HCT116 (cell line): Measurements from ENCODE around the gene MMEL1. TPM values are rescaled to one million over a fixed set of nuclear protein-coding genes. Genes with fewer than 3 reads are reported as not detected.

ENCODE experiments used
- ATF3 ChIP-seq: IDR thresholded peaks from 2 replicates; pipeline ENCODE4 v1.6.1; 2012
- CTCF ChIP-seq, 3 experiments: fragments of 200-600 bp in 1 of 3; sonication (generic) in 1 of 3; IDR thresholded peaks in 2 of 3; conservative IDR thresholded peaks in 1 of 3; 2 replicates each; pipeline ENCODE4 v1.5.1; 2012 to 2017; ENCODE audit warnings: low read depth in 2 of 3, low read length in 2 of 3, antibody characterized with exemption in 1 of 3, borderline replicate concordance in 1 of 3, control low read depth in 1 of 3, mild to moderate bottlenecking in 1 of 3, mixed read lengths in 1 of 3, mixed run types in 1 of 3, moderate library complexity in 1 of 3; ENCODE audit not compliant: insufficient read depth in 1 of 3
- EGR1 ChIP-seq: IDR thresholded peaks from 2 replicates; pipeline ENCODE4 v1.6.1; 2012; ENCODE audit warnings: low read depth
- FOSL1 ChIP-seq: IDR thresholded peaks from 2 replicates; pipeline ENCODE4 v1.6.1; 2012; ENCODE audit warnings: low read depth
- JUND ChIP-seq: IDR thresholded peaks from 2 replicates; pipeline ENCODE4 v1.6.1; 2012
- MAX ChIP-seq: IDR thresholded peaks from 2 replicates; pipeline ENCODE4 v1.6.1; 2012
- POLR2A ChIP-seq: IDR thresholded peaks from 2 replicates; pipeline ENCODE4 v1.7.0; 2011; ENCODE audit warnings: borderline replicate concordance; ENCODE audit not compliant: insufficient read depth, insufficient read length; ENCODE audit errors: extremely low read depth
- RAD21 ChIP-seq: IDR thresholded peaks from 2 replicates; pipeline ENCODE4 v1.6.1; 2012; ENCODE audit warnings: low read depth, mild to moderate bottlenecking
- REST ChIP-seq: IDR thresholded peaks from 2 replicates; pipeline ENCODE4 v1.6.1; 2012; ENCODE audit warnings: low read depth
- ZFX ChIP-seq: fragments of 450-650 bp; IDR thresholded peaks from 2 replicates; pipeline ENCODE4 v1.6.1; 2017
- ZNF274 ChIP-seq: fragments of 200-500 bp; sonication (Bioruptor generic); IDR thresholded peaks from 2 replicates; pipeline ENCODE4 v1.6.1; 2014; ENCODE audit warnings: mild to moderate bottlenecking, low read depth, low read length, inconsistent platforms
- total RNA-seq: library from RNA; stranded (reverse); gene quantifications from one replicate; pipeline ENCODE4 v1.2.1, GENCODE V29; 2021; ENCODE audit not compliant: unreplicated experiment

The MMEL1 gene
- total RNA-seq, 1 experiment from 2014 or later = 2.7 TPM

- TF ChIP-seq CTCF (IDR thresholded peaks at IDR 0.05 in 2 of 3, conservative IDR thresholded peaks at IDR 0.05 in 1 of 3; ENCODE audit: borderline replicate concordance in 1 of 3, insufficient read depth in 1 of 3, low read depth in 2 of 3, low read length in 2 of 3) (peak in 1 of 3 experiments; percentile 22; a peak in 1 of 6 replicates), ZFX (peak; percentile 53; the same call in 1 of the 2 replicates), ZNF274 (no peak), FOSL1 (no peak), REST (no peak), EGR1 (no peak), JUND (no peak), RAD21 (no peak), POLR2A (no peak), ATF3 (no peak), MAX (no peak)
Measured at GRCh38 chr1:2546515-2547209, 86.2 kb downstream of the MMEL1 start (continued).
